ENCODE data around the gene TMEM253.
A peak's percentile ranks its signal among the peaks of the same experiment; 100 is the strongest.

Gene TMEM253

GRCh38 chr14:21101802-21102413 is 1.0 kb downstream of the TMEM253 start:
- no peak overlapping the region for H3K4me3 ChIP-seq (ENCODE audit: low read depth, low read length)
- TF ChIP-seq CTCF (IDR thresholded peaks at IDR 0.05; ENCODE audit: low read depth, low read length) = no peak

- no peak for TF ChIP-seq CTCF (IDR thresholded peaks at IDR 0.05; ENCODE audit: low read depth, low read length)
- H3K4me3 ChIP-seq (ENCODE audit: low read depth, low read length) = peak overlapping the region; percentile 70
These were observed 1.9 kb downstream of the TMEM253 start for GRCh38 chr14:21102521-21103410.

GRCh38 chr14:21103411-21103709 is 2.5 kb downstream of the TMEM253 start:
- no peak for TF ChIP-seq CTCF (IDR thresholded peaks at IDR 0.05; ENCODE audit: low read depth, low read length)
- peak overlapping the region; percentile 70 for H3K4me3 ChIP-seq (ENCODE audit: low read depth, low read length)

- peak overlapping the region; percentile 70 for H3K4me3 ChIP-seq (ENCODE audit: low read depth, low read length)
These were observed 3.0 kb downstream of the TMEM253 start for GRCh38 chr14:21103710-21104447.

GRCh38 chr14:21104448-21105060 is 3.7 kb downstream of the TMEM253 start:
- peak overlapping the region; percentile 70 for H3K4me3 ChIP-seq (ENCODE audit: low read depth, low read length)
- peak; percentile 99 for TF ChIP-seq CTCF (IDR thresholded peaks at IDR 0.05; ENCODE audit: low read depth, low read length)

More at GRCh38 chr14:21103710-21104447, 3.0 kb downstream of the TMEM253 start:
- TF ChIP-seq CTCF (IDR thresholded peaks at IDR 0.05; ENCODE audit: low read depth, low read length) = peak; percentile 66

GRCh38 chr14:21105095-21105494 is 4.2 kb downstream of the TMEM253 start:
- TF ChIP-seq CTCF (IDR thresholded peaks at IDR 0.05; ENCODE audit: low read depth, low read length) = no peak
- no peak overlapping the region for H3K4me3 ChIP-seq (ENCODE audit: low read depth, low read length)

All from WI38 (cell line).